IMR-90 (cell line): Measurements from ENCODE around the gene CDCA4. TPM values are rescaled to one million over a fixed set of nuclear protein-coding genes. Genes with fewer than 3 reads are reported as not detected.
A peak's percentile ranks its signal among the peaks of the same experiment; 100 is the strongest.

Experiments used
- ATAC-seq: fragments of 200-7000 bp; cut with Tn5 transposase; 2 replicates; pipeline ENCODE4 v1.9.1; 2020; ENCODE audit warnings: low read depth, mild to moderate bottlenecking, moderate library complexity
- BruUV-seq: library from RNA; stranded (reverse); fragments of 400-500 nt; replicated peaks from 2 replicates; lab custom pipeline; 2021; lab: Mats Ljungman, UMichigan
- CTCF ChIA-PET: fragments of 300-600 bp; formaldehyde crosslinking; extraction: SDS; loops from one replicate; lab custom pipeline; 2021; ENCODE audit warnings: antibody characterized with exemption; lab: Yijun Ruan, JAX
- POLR2A ChIA-PET: fragments of 300-600 bp; sonication (Branson Sonifier 250); formaldehyde crosslinking; loops from one replicate; lab custom pipeline; 2022; ENCODE audit warnings: antibody characterized with exemption; ENCODE audit not compliant: unreplicated experiment; lab: Charles Lee
- DNase-seq: peaks from one replicate; pipeline ENCODE4 v3.0.0; 2013
- H2AFZ ChIP-seq: replicated peaks from 2 replicates; pipeline ENCODE3; 2013; ENCODE audit warnings: low read length, mild to moderate bottlenecking; ENCODE audit not compliant: poor library complexity
- H2AK5ac ChIP-seq: 2 replicates; pipeline ENCODE4 v1.6.1; 2013; ENCODE audit warnings: low read depth, low read length, inconsistent platforms
- H2AK9ac ChIP-seq: replicated peaks from 2 replicates; pipeline ENCODE3; 2013; ENCODE audit warnings: mild to moderate bottlenecking, low read depth, low read length, moderate library complexity; ENCODE audit not compliant: poor library complexity
- H2BK120ac ChIP-seq: 2 replicates; pipeline ENCODE4 v1.6.1; 2013; ENCODE audit warnings: low read depth, low read length, inconsistent platforms
- H2BK15ac ChIP-seq: 3 replicates; pipeline ENCODE4 v1.6.1; 2013; ENCODE audit warnings: low read depth, low read length, inconsistent platforms
- H2BK20ac ChIP-seq: 2 replicates; pipeline ENCODE4 v1.6.1; 2013; ENCODE audit warnings: low read depth, mild to moderate bottlenecking, inconsistent platforms, low read length, moderate library complexity
- H2BK5ac ChIP-seq: 2 replicates; pipeline ENCODE4 v1.6.1; 2013; ENCODE audit warnings: mild to moderate bottlenecking, low read depth, low read length, inconsistent platforms; ENCODE audit not compliant: poor library complexity, severe bottlenecking
- H3K14ac ChIP-seq: replicated peaks from 2 replicates; pipeline ENCODE4 v1.6.1; 2013; ENCODE audit warnings: low read depth, low read length, inconsistent platforms
- H3K18ac ChIP-seq: 2 replicates; pipeline ENCODE4 v1.6.1; 2013; ENCODE audit warnings: low read depth, low read length, control low read depth
- H3K23ac ChIP-seq: 2 replicates; pipeline ENCODE4 v1.6.1; 2013; ENCODE audit warnings: low read depth, low read length, inconsistent platforms
- H3K27ac ChIP-seq: 2 replicates; pipeline ENCODE4 v1.5.1; 2013; ENCODE audit warnings: mild to moderate bottlenecking, control low read depth, low read length; ENCODE audit not compliant: insufficient read depth
- H3K27me3 ChIP-seq: 2 replicates; pipeline ENCODE4 v1.6.1; 2013; ENCODE audit warnings: low read length; ENCODE audit not compliant: control insufficient read depth, insufficient read depth
- H3K36me3 ChIP-seq: 2 replicates; pipeline ENCODE4 v1.6.1; 2013; ENCODE audit warnings: low read length, mixed read lengths; ENCODE audit not compliant: control insufficient read depth, insufficient read depth
- H3K4ac ChIP-seq: 2 replicates; pipeline ENCODE4 v1.6.1; 2013; ENCODE audit warnings: low read depth, low read length, inconsistent platforms
- H3K4me1 ChIP-seq: 2 replicates; pipeline ENCODE4 v1.6.1; 2013; ENCODE audit warnings: low read length, mixed read lengths; ENCODE audit not compliant: control insufficient read depth, insufficient read depth
- H3K4me2 ChIP-seq: 2 replicates; pipeline ENCODE4 v1.6.1; 2013; ENCODE audit warnings: low read depth, mild to moderate bottlenecking, control low read depth, low read length, moderate library complexity
- H3K4me3 ChIP-seq: 2 replicates; pipeline ENCODE4 v1.5.1; 2013; ENCODE audit warnings: low read depth, mild to moderate bottlenecking, control low read depth, low read length, moderate library complexity; ENCODE audit not compliant: insufficient read depth
- H3K56ac ChIP-seq: 2 replicates; pipeline ENCODE4 v1.6.1; 2013; ENCODE audit warnings: low read length, inconsistent platforms; ENCODE audit not compliant: insufficient read depth; ENCODE audit errors: extremely low read depth
- H3K79me1 ChIP-seq, 2 experiments: 2 replicates each; pipeline ENCODE4 v1.6.1; 2013; ENCODE audit warnings: low read length in 2 of 2, inconsistent platforms in 1 of 2, low read depth in 1 of 2
- H3K9ac ChIP-seq: 2 replicates; pipeline ENCODE4 v1.6.1; 2013; ENCODE audit warnings: low read depth, low read length, control low read depth
- H3K9me1 ChIP-seq: 2 replicates; pipeline ENCODE4 v1.6.1; 2013; ENCODE audit warnings: low read length, inconsistent platforms; ENCODE audit not compliant: insufficient read depth
- H3K9me3 ChIP-seq: 2 replicates; pipeline ENCODE4 v1.6.1; 2013; ENCODE audit warnings: low read length; ENCODE audit not compliant: control insufficient read depth, insufficient read depth
- H4K20me1 ChIP-seq: 2 replicates; pipeline ENCODE4 v1.6.1; 2013; ENCODE audit warnings: low read length, inconsistent platforms; ENCODE audit not compliant: insufficient read depth
- H4K5ac ChIP-seq: 2 replicates; pipeline ENCODE4 v1.6.1; 2013; ENCODE audit warnings: mild to moderate bottlenecking, low read depth, low read length, control low read depth
- H4K8ac ChIP-seq, 2 experiments: 2 replicates each; pipeline ENCODE4 v1.6.1; 2013; ENCODE audit warnings: low read depth in 2 of 2, low read length in 2 of 2, control low read depth in 1 of 2, inconsistent platforms in 1 of 2
- H4K91ac ChIP-seq: 2 replicates; pipeline ENCODE4 v1.6.1; 2013; ENCODE audit warnings: low read depth, low read length, inconsistent platforms; ENCODE audit not compliant: insufficient read depth
- BHLHE40 ChIP-seq: fragments of 150-350 bp; IDR thresholded peaks from 2 replicates; pipeline ENCODE4 v1.6.1; 2016; ENCODE audit warnings: mild to moderate bottlenecking, low read depth, low read length
- CEBPB ChIP-seq: IDR thresholded peaks from 2 replicates; pipeline ENCODE4 v1.6.1; 2012; ENCODE audit warnings: low read depth, low read length, improper control_type of control experiment
- CHD1 ChIP-seq: IDR thresholded peaks from 2 replicates; pipeline ENCODE4 v1.6.1; 2012; ENCODE audit warnings: low read depth, low read length, improper control_type of control experiment
- FOS ChIP-seq: fragments of 150-350 bp; IDR thresholded peaks from 2 replicates; pipeline ENCODE4 v1.6.1; 2016; ENCODE audit warnings: low read depth, low read length
- MAFK ChIP-seq: IDR thresholded peaks from 2 replicates; pipeline ENCODE4 v1.6.1; 2012; ENCODE audit warnings: low read depth, low read length, improper control_type of control experiment
- MAZ ChIP-seq: IDR thresholded peaks from 2 replicates; pipeline ENCODE4 v1.6.1; 2012; ENCODE audit warnings: low read depth, mild to moderate bottlenecking, low read length, improper control_type of control experiment, moderate library complexity, borderline replicate concordance
- MXI1 ChIP-seq: IDR thresholded peaks from 2 replicates; pipeline ENCODE4 v1.6.1; 2012; ENCODE audit warnings: low read depth, mild to moderate bottlenecking, low read length, moderate library complexity, borderline replicate concordance
- NFE2L2 ChIP-seq: fragments of 150-350 bp; IDR thresholded peaks from 2 replicates; pipeline ENCODE4 v1.6.1; 2016; ENCODE audit warnings: low read depth, mild to moderate bottlenecking, low read length
- POLR2A ChIP-seq: IDR thresholded peaks from 2 replicates; pipeline ENCODE4 v1.6.1; 2012; ENCODE audit warnings: mild to moderate bottlenecking, low read depth, low read length
- RAD21 ChIP-seq: IDR thresholded peaks from 2 replicates; pipeline ENCODE4 v1.6.1; 2012; ENCODE audit warnings: low read length, improper control_type of control experiment
- RCOR1 ChIP-seq: IDR thresholded peaks from 2 replicates; pipeline ENCODE4 v1.6.1; 2012; ENCODE audit warnings: mild to moderate bottlenecking, low read length, improper control_type of control experiment; ENCODE audit not compliant: insufficient replicate concordance
- RFX5 ChIP-seq: IDR thresholded peaks from 2 replicates; pipeline ENCODE4 v1.8.0; 2012; ENCODE audit warnings: low read depth, mild to moderate bottlenecking, low read length, moderate library complexity
- SMC3 ChIP-seq: fragments of 150-350 bp; IDR thresholded peaks from 2 replicates; pipeline ENCODE4 v1.6.1; 2016; ENCODE audit warnings: low read depth, mild to moderate bottlenecking, antibody characterized with exemption, low read length, moderate library complexity
- WGBS, 2 experiments: methylation state at CpG; one replicate each; pipeline versions ENCODE4 v1.1.5 to v1.1.7; 2013; ENCODE audit warnings: missing lambda C conversion rate in 2 of 2; ENCODE audit not compliant: insufficient read length in 1 of 2; ENCODE audit errors: extremely low coverage in 2 of 2; 5-methylcytosine and 5-hydroxymethylcytosine counted together
- dilution Hi-C: fragments of 300-500 bp; cut with HindIII; formaldehyde crosslinking; loops from one replicate; pipeline ENCODE4 v1.14.3; 2018; ENCODE audit warnings: low sequenced_read_pairs; ENCODE audit not compliant: unreplicated experiment
- in situ Hi-C: fragments of 300-500 bp; cut with MboI; formaldehyde crosslinking; loops from 3 replicates; pipeline ENCODE4 v1.14.3; 2019; ENCODE audit warnings: low sequenced_read_pairs, inconsistent platforms, mixed read lengths
- intact Hi-C: fragments of 100-400 bp; cut with micrococcal nuclease; formaldehyde crosslinking; loops from 2 replicates; pipeline ENCODE4 v1.10.0; 2022
- polyA plus RNA-seq, 3 experiments: library from polyadenylated mRNA; depleted of rRNA; stranded (reverse); fragments of >200 nt; gene quantifications; 2 replicates each; pipeline ENCODE4 v1.2.3, GENCODE V29; 2012; ENCODE audit warnings: low replicate concordance in 1 of 3
- total RNA-seq: library from RNA; depleted of rRNA; stranded (reverse); fragments of >200 nt; gene quantifications from 2 replicates; pipeline ENCODE4 v1.2.3, GENCODE V29; 2012
- TF ChIP-seq, protein P1 (sequence below): conservative IDR thresholded peaks from 2 replicates; pipeline ENCODE4 v1.5.1; 2012; ENCODE audit warnings: mild to moderate bottlenecking, low read depth, low read length, improper control_type of control experiment
- TF ChIP-seq, protein P2 (sequence below): fragments of 150-350 bp; IDR thresholded peaks from 2 replicates; pipeline ENCODE4 v1.6.1; 2017; ENCODE audit warnings: mild to moderate bottlenecking, antibody characterized with exemption, low read length, low read depth
- TF ChIP-seq, protein P3 (sequence below): fragments of 150-350 bp; IDR thresholded peaks from 2 replicates; pipeline ENCODE4 v1.6.1; 2016; ENCODE audit warnings: low read depth, mild to moderate bottlenecking, low read length, moderate library complexity, borderline replicate concordance

Gene CDCA4
- total and polyA plus RNA-seq, 2 of the 4 experiments (the other 2 are of a cell fraction): 17.7 to 18.6 TPM

DNA sequence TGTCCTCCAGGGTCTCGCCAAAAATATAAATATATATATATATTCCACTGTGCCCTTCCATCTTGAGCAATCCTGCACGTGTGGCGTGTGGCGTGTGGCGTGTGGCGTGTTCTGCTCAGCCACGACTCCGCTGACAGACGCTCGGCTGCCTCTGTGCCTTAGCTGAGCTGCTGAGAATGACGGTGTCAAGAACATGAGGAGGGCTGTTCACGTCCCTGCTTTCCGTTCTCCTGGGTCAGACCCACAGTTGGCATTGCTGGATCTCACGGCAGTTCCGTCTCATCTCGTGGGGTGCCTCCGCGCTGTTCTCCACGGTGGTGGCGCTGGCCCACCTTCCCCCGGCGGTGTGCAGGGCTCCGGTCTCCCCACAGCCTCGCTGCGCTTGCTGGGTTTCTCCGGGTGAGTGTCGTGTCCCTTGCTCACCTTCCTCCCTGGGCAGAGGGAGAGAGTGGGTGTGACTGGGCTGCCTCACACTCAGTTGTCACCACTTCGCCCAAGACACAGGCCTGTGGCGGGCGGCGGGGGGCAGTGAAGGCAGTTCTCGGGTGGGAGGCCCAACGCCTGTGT lies 34.9 kb upstream of the CDCA4 start:
- Histone ChIP-seq H3K56ac (no peak overlapping the region), H3K27me3 (peaks cover 15% of the 10 kb centered on the region), H2BK15ac (no peak overlapping the region), H4K8ac (no peak overlapping the region), H3K23ac (no peak overlapping the region), H4K20me1 (no peaks in the 10 kb centered on the region), H3K4me3 (no peak overlapping the region), H4K5ac (no peak overlapping the region), H4K91ac (no peak overlapping the region), H3K79me1 (no peaks in the 10 kb centered on the region), H2AK9ac (peak overlapping the region; percentile 28), H3K9me3 (no peaks in the 10 kb centered on the region), H3K36me3 (no peaks in the 10 kb centered on the region), H2AFZ (peak overlapping the region; percentile 32), H3K18ac (no peak overlapping the region), H2AK5ac (no peak overlapping the region), H3K4ac (no peak overlapping the region), H3K27ac (no peak overlapping the region), H3K9ac (no peak overlapping the region), H2BK5ac (no peak overlapping the region), H2BK20ac (no peak overlapping the region), H2BK120ac (no peak overlapping the region), H3K4me1 (no peaks in the 10 kb centered on the region), H3K14ac (no peak overlapping the region), H3K9me1 (no peaks in the 10 kb centered on the region), H3K4me2 (no peak overlapping the region)
- in situ Hi-C loops: no loop called here
- 78% methylated on average over 13 of the region's 33 CpGs; no CpG with 5 or more reads in 1 of the 2 experiments for WGBS, 2 experiments
- ChIA-PET CTCF (no interaction called here), POLR2A (no interaction called here)
- TF ChIP-seq RAD21: no peak
- no peak for TF ChIP-seq NFE2L2
- TF ChIP-seq, protein P1, sequence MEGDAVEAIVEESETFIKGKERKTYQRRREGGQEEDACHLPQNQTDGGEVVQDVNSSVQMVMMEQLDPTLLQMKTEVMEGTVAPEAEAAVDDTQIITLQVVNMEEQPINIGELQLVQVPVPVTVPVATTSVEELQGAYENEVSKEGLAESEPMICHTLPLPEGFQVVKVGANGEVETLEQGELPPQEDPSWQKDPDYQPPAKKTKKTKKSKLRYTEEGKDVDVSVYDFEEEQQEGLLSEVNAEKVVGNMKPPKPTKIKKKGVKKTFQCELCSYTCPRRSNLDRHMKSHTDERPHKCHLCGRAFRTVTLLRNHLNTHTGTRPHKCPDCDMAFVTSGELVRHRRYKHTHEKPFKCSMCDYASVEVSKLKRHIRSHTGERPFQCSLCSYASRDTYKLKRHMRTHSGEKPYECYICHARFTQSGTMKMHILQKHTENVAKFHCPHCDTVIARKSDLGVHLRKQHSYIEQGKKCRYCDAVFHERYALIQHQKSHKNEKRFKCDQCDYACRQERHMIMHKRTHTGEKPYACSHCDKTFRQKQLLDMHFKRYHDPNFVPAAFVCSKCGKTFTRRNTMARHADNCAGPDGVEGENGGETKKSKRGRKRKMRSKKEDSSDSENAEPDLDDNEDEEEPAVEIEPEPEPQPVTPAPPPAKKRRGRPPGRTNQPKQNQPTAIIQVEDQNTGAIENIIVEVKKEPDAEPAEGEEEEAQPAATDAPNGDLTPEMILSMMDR: no peak
- TF ChIP-seq MXI1: no peak
- TF ChIP-seq, protein P2, sequence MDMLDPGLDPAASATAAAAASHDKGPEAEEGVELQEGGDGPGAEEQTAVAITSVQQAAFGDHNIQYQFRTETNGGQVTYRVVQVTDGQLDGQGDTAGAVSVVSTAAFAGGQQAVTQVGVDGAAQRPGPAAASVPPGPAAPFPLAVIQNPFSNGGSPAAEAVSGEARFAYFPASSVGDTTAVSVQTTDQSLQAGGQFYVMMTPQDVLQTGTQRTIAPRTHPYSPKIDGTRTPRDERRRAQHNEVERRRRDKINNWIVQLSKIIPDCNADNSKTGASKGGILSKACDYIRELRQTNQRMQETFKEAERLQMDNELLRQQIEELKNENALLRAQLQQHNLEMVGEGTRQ: no peak
- TF ChIP-seq CEBPB: no peak
- TF ChIP-seq BHLHE40: no peak
- TF ChIP-seq CHD1: no peak
- TF ChIP-seq MAFK: no peak
- no peak for TF ChIP-seq RCOR1
- TF ChIP-seq, protein P3, sequence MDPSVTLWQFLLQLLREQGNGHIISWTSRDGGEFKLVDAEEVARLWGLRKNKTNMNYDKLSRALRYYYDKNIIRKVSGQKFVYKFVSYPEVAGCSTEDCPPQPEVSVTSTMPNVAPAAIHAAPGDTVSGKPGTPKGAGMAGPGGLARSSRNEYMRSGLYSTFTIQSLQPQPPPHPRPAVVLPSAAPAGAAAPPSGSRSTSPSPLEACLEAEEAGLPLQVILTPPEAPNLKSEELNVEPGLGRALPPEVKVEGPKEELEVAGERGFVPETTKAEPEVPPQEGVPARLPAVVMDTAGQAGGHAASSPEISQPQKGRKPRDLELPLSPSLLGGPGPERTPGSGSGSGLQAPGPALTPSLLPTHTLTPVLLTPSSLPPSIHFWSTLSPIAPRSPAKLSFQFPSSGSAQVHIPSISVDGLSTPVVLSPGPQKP: no peak
- no peak for TF ChIP-seq SMC3
- no peak for TF ChIP-seq MAZ
- no peak for TF ChIP-seq RFX5
- TF ChIP-seq FOS: no peak
- no peak for TF ChIP-seq POLR2A
- DNase-seq: no peak
- no peak for ATAC-seq
- no TSS peak for BruUV-seq
- dilution Hi-C loops: loop anchor here (10.0 kb wide), 1 partner anchor 121 kb away; no protein-coding TSS in a partner anchor
- intact Hi-C loops: no loop called here
